ENCODE results near the gene NOS3. TPM values are rescaled to one million over a fixed set of nuclear protein-coding genes. Genes with fewer than 3 reads are reported as not detected.

NOS3 gene
- 0.18 to 0.47 TPM (median 0.34 TPM) in 5 replicates for total RNA-seq (2022; extraction: Qiagen RNA extraction; ENCODE audit: low read depth)

DNA sequence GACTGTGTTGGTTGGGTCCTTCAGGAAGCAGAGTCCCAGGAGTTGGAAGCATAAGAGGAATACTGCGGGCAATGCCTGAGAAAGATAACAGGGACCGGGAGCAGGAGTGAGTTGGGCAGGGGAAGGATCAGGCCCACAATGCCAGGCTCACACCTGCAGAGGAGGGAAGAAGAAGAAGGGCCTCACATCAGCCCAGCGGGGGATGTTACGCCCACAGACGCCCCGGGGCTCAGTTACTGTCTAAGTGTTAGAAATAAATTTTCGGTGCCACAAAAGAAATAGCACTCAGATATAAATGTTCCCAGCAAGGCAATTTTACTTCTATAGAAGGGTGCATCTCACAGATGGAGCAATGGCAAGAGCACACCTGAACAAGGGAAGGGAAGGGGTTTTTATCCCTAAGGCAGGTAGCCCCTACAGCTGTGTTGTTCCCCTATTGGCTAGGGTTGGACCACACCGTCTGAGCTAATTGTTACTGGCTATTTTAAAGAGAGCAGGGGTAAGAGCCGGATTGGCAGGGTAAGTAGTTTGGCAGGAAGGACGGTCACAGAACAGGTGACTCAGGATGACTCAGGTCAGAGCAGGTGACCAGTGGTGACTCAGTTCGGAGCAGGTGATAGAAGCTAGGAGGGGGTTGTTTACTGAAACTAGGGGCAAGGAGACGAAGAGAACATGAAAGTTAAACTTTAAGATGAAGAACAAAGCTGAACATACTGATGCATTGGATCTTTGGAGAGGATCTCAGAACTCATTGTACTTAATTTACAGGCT is at the start of gene NOS3:
Gene NOS3 (plus strand): TSS at position 602 of the 771 bp plus-strand sequence. CDS start 2,787 bp downstream, outside the sequence.

DNA sequence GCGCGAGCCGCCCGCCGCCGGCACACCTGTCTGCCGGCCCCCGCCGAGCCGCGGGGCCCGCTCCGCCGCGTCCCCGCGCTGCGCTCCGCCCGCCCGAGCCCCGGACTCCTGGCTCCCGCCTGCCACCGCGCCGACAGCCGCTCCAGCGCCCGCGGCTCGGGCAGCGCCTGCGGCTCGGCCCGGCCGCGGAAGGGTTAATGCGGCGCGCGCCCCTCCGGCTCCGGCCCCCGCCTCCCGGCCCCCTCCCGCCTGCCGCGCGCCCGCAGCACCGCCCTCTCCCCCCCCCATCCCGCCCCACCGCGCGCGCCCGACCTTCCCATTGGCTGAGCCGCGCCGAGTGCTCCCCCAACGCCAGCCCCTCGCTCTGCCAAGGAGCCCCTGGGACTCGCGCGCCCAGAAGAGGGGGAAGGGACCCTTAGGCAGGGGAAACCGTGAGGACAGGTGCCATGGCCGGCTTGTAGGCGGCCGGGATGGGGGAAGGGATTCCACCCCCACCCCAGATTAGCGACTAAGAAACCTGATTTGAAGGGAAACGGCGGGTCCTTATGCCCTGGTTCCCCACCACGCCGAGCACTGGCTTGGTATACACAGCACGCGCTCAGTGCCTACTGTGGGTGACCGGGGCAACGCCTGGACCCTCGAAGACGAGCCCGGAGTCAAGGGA is 12.6 kb upstream of the NOS3 start, which contains the start of gene KCNH2:
Gene KCNH2 (minus strand): TSS at position 196 of the 664 bp plus-strand sequence. CDS start 408 bp downstream, outside the sequence.

DNA sequence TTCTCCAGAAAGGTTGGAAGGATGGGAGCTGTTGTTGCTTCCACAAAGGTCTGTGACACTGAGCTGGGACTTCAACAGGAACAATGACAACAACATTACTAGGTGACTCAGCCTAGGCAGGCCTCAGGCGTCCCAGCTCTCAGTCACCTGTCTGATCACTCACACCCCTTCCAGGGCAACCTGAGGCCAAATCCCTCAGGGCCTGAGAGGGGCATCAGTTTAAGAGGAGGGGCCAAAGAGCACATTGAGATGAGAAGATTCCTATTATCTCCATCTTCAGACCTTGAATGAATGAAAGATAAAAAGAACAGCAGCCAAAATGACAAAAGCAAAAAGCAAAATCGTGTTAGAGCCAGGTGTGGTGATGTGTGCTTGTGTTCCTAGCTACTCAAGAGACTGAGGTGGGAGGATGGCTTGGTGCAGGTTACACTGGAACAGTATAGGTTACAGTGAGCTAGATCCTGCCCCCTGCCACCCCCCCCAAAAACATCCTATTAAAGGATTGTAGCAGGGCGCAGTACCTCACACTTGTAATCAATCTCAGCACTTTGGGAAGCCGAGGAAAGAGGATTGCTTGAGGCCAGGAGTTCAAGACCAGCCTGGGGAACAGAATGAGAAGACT is 33.7 kb downstream of the NOS3 start, which contains the start of gene ATG9B:
Gene ATG9B (minus strand): TSS at position 60 of the 622 bp plus-strand sequence. CDS start 71 bp downstream, outside the sequence.

DNA sequence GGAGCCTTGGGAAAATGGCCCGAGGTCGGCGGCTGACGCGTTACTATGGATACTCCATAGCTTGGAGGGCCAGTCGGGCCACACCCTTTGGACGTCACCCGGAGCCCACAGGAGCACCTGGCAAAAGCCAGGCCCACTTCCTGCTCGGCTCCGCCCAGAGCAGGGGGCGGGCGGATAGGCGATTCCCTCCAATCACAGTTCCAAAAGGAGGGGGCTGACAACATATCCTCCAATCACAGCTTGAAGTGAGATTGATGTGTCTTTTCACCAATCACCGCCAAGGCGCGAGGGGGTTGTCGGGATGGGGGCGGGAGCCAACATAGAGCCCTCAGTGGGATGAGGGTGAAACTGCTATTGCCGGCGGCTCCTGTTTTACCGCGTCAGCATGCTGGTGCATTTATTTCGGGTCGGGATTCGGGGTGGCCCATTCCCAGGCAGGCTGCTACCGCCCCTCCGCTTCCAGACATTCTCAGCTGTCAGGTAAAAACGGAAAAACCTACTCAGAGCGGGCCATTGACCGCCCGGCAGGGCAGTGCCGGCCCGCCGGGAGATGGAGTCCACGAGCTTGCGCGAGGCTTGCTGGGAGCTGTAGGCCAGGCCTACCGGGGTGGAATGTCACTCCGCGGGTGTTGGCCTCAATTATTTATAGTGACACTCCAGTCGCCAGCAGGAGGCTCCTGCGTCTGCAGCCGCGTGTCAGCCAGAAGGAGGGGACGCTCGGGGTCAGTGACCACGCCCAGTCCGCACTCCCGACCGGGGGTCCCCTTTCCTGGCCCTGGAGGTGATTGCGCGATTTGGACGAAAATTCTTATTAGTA is 37.5 kb downstream of the NOS3 start, which contains the start of gene ABCB8:
Gene ABCB8 (plus strand): TSS at position 320 of the 817 bp plus-strand sequence. CDS start 66 bp downstream, at position 386.

DNA sequence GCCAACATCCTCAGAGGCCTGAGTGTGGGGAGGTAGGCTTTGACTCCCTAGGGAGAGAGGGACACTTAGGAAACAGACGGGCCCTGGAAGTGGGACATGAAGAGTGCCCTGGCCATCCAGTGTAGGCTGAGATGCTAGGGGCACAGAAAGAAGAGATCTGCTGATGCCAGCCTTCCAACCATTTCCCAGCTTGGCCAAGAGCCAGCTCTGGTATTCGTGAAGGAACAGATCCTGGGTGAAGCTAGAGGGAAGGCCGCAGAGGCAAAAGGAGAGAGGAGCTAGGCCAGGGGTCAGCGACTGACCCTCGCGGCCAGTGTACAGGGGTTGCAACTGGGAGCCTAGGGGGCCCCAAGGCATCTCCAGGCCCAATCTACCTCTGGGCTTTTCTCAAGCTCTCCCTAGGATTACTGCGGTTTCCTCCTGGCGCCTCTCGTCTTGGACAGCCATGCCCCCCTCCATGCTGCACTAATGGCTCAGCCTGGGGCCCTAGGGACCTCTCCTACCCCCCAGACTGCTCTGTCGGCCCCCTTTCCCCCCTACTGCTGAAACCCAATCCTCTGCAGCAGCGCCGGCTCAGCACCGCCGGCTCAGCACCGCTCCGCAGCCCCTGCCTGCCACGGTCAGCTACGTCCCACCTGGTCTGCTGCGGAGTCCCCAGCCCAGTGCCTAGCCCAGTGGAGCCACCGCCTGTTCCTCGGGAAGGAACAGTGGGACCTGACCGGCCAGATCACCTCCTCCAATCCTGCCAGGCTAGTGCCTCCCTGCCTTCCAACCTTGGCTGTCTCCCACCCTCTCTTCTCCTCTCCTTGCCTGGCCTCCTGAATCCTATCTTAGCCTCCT is 57.4 kb downstream of the NOS3 start, which contains the start of gene ASIC3:
Gene ASIC3 (plus strand): TSS at position 556 of the 840 bp plus-strand sequence. CDS start 355 bp downstream, outside the sequence.

DNA sequence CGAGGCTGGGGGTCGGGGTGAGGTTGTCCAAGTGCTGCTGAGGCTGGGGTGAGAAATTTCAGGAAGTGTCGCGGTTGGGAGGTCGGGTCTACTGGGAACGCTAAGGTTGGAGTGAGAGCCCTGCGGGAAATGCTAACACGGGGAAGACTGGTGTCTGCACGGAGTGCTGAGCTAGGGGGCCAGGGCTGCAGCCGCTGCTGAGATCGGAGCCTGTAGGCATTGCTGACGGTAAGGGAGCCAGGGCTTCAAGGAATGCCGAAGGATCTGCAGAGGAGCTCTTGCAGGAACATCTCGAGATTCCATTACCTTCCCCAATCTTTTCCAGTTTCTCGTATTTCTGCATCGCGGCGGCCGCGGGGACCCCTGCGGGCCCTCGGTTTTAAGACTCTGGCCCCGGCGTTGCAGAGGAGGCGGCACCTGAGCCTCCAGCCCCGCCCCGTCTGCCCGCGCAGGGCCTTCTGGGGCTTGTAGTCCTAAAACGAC is 66.7 kb downstream of the NOS3 start, which contains the start of gene CDK5:
Gene CDK5 (minus strand): TSS at position 392 of the 483 bp plus-strand sequence. CDS start 49 bp downstream, at position 343.

DNA sequence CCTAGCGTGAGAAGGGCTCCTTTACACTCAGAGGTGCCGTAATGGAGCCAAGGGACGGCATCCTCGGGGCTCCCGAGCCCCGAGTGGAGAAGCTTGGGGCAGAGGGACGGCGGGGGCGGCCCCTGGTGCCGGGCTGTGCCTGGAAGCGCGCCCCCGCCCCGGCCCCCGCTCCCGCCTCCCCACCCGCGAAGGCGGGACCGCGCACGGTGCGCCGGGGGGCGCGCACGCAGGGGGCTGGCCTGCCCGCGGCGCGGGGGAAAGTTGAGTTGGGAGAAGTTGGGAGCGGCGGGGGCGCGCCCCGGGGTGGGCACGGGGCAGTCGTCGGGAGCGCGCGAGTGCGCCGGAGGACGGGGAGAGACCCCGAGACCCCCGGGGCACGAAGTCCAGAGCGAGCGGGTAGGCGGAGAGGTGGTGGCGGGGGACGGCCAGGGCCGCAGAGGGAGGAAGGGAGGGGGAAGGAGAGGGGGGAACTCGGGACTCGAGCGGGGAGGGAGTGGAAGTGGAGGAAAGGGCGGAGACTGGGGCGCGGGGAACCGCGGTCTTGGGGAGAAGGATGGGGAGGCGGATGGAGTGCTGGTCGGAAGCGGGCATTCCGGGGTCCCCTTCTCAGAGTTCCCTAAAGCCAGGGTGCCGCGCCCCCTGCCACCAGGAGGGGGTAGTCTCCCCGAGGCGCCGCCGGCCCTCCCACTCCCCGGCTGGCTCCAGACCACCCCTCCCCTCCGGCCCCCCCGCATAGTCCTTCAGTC is 68.7 kb downstream of the NOS3 start, which contains the start of gene SLC4A2:
Gene SLC4A2 (plus strand): TSS at position 223 of the 746 bp plus-strand sequence. CDS start 2,399 bp downstream, outside the sequence.

Other genes starting within 250 kb of the NOS3 start
- 0.05 to 0.28 TPM in 2 of 5 replicates, not detected in the others for gene TMEM176B, start 190.7 kb upstream of the NOS3 start, total RNA-seq (2022; extraction: Qiagen RNA extraction; ENCODE audit: low read depth)
- gene TMEM176A, start 190.2 kb upstream of the NOS3 start, total RNA-seq (2022; extraction: Qiagen RNA extraction; ENCODE audit: low read depth): 0.03 to 0.15 TPM in 2 of 5 replicates, not detected in the others
- not detected in 5 replicates for gene AOC1, start 138.5 kb upstream of the NOS3 start, total RNA-seq (2022; extraction: Qiagen RNA extraction; ENCODE audit: low read depth)
- gene KCNH2, start 12.7 kb upstream of the NOS3 start, total RNA-seq (2022; extraction: Qiagen RNA extraction; ENCODE audit: low read depth): 0.40 to 0.52 TPM (median 0.47 TPM) in 5 replicates
- gene ATG9B, start 33.5 kb downstream of the NOS3 start, total RNA-seq (2022; extraction: Qiagen RNA extraction; ENCODE audit: low read depth): 0.64 to 0.97 TPM (median 0.86 TPM) in 5 replicates
- 38.3 to 53.5 TPM (median 45.1 TPM) in 5 replicates for gene ABCB8, start 37.4 kb downstream of the NOS3 start, total RNA-seq (2022; extraction: Qiagen RNA extraction; ENCODE audit: low read depth)
- gene ASIC3, start 57.5 kb downstream of the NOS3 start, total RNA-seq (2022; extraction: Qiagen RNA extraction; ENCODE audit: low read depth): 7.6 to 12.8 TPM (median 10.2 TPM) in 5 replicates
- 32.3 to 35.2 TPM (median 33.4 TPM) in 5 replicates for gene CDK5, start 66.9 kb downstream of the NOS3 start, total RNA-seq (2022; extraction: Qiagen RNA extraction; ENCODE audit: low read depth)
- gene SLC4A2, start 68.6 kb downstream of the NOS3 start, total RNA-seq (2022; extraction: Qiagen RNA extraction; ENCODE audit: low read depth): 195 to 312 TPM (median 291 TPM) in 5 replicates
- 58.0 to 84.2 TPM (median 76.7 TPM) in 5 replicates for gene FASTK, start 89.8 kb downstream of the NOS3 start, total RNA-seq (2022; extraction: Qiagen RNA extraction; ENCODE audit: low read depth)
- 35.5 to 58.8 TPM (median 56.8 TPM) in 5 replicates for gene TMUB1, start 92.5 kb downstream of the NOS3 start, total RNA-seq (2022; extraction: Qiagen RNA extraction; ENCODE audit: low read depth)
- gene AGAP3, start 95.5 kb downstream of the NOS3 start, total RNA-seq (2022; extraction: Qiagen RNA extraction; ENCODE audit: low read depth): 54.6 to 71.6 TPM (median 67.0 TPM) in 5 replicates
- gene GBX1, start 176.7 kb downstream of the NOS3 start, total RNA-seq (2022; extraction: Qiagen RNA extraction; ENCODE audit: low read depth): not detected in 5 replicates
- not detected in 5 replicates for gene ASB10, start 196.2 kb downstream of the NOS3 start, total RNA-seq (2022; extraction: Qiagen RNA extraction; ENCODE audit: low read depth)
- gene H2BK1, start 219.5 kb downstream of the NOS3 start, total RNA-seq (2022; extraction: Qiagen RNA extraction; ENCODE audit: low read depth): not detected in 5 replicates
- gene ABCF2, start 236.2 kb downstream of the NOS3 start, total RNA-seq (2022; extraction: Qiagen RNA extraction; ENCODE audit: low read depth): 69.2 to 73.0 TPM (median 70.1 TPM) in 5 replicates
- gene CHPF2, start 241.5 kb downstream of the NOS3 start, total RNA-seq (2022; extraction: Qiagen RNA extraction; ENCODE audit: low read depth): 39.4 to 53.0 TPM (median 48.5 TPM) in 5 replicates